Rectal smooth muscle tissue (tissue), 1 donor: ENCODE data around the gene GFI1B.
"Not testable (repeated sequence)": the region's sequence is repeated elsewhere in the genome, so short reads cannot be mapped to it uniquely, and the experiment has no call there.

Source experiments
- H3K27ac ChIP-seq: one replicate; pipeline ENCODE4 v1.7.0; 2013; ENCODE audit warnings: low read depth, low read length, inconsistent platforms
- H3K27me3 ChIP-seq: one replicate; pipeline ENCODE4 v1.7.0; 2013; ENCODE audit warnings: low read length; ENCODE audit not compliant: control insufficient read depth, insufficient read depth
- H3K36me3 ChIP-seq: one replicate; pipeline ENCODE4 v1.7.0; 2013; ENCODE audit warnings: low read length; ENCODE audit not compliant: control insufficient read depth, insufficient read depth
- H3K4me1 ChIP-seq: one replicate; pipeline ENCODE4 v1.7.0; 2013; ENCODE audit warnings: low read length; ENCODE audit not compliant: control insufficient read depth, insufficient read depth
- H3K4me3 ChIP-seq: one replicate; pipeline ENCODE4 v1.7.0; 2013; ENCODE audit warnings: low read length
- H3K9ac ChIP-seq: one replicate; pipeline ENCODE4 v1.7.0; 2013; ENCODE audit warnings: low read length

The GFI1B gene

DNA sequence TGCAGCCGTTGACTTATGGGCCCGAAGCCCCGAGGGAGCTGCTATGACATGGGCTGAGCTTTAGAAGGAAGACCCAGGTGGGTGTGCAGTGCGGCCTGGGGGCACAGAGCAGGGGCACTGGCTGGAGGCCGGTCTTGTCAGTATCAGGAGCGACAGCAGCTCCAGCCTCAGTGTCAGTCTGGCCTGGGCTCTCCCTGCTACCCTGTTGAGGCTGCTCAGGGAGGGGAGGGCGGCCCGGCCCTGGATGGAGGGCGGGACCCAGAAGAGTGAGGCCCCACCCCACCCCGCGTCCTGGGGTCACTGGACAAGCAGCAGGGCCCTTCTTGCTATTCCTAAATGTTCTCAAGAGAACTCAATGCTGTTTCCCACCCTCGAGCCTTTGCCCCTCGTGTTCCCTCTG lies 18.0 kb downstream of the GFI1B start:
- H3K9ac ChIP-seq, result no peak overlapping the region
- H3K4me3 ChIP-seq, result no peak overlapping the region
- H3K36me3 ChIP-seq, result no peaks in the 10 kb centered on the region
- no peaks in the 10 kb centered on the region for H3K4me1 ChIP-seq
- H3K27me3 ChIP-seq, result peaks cover 5% of the 10 kb centered on the region
- H3K27ac ChIP-seq, result no peak overlapping the region

DNA sequence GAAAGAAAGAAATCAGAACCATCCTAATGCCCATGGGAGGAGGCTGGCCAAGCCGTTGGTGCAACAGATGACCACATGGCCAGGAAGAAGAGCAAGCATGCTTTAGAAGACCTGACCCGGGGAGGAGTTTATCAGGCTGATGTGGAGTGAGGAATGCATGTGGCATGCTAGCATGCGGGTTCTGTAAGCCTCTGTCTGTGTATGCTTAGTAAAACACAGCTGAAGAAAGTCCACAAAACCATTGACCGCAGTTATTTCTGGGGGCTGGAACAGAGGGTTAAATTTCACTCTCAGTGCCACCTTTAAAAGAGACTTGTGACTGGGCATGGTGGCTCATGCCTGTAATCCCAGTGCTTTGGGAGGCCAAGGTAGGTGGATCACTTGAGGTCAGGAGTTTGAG lies 19.1 kb downstream of the GFI1B start:
- H3K9ac ChIP-seq, result no peak overlapping the region
- H3K27ac ChIP-seq, result no peak overlapping the region
- no peaks in the 10 kb centered on the region for H3K36me3 ChIP-seq
- H3K27me3 ChIP-seq, result peaks cover 10% of the 10 kb centered on the region
- H3K4me3 ChIP-seq, result no peak overlapping the region
- H3K4me1 ChIP-seq, result no peaks in the 10 kb centered on the region

DNA sequence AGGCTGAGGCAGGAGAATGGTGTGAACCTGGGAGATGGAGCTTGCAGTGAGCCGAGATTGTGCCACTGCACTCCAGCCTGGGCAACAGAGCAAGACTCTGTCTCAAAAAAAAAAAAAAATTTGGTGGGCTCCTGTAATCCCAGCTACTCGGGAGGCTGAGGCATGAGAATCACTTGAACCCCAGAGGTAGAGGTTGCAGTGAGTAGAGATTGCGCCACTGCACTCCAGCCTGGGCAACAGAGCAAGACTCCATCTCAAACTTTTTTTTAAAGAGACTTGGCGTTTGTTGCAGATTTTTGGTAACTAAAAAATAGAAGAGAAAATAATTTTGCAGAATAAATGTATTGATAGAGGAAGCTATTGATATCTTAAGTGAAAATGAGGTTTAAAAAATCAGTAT lies 19.7 kb downstream of the GFI1B start:
- H3K27me3 ChIP-seq, result peaks cover 12% of the 10 kb centered on the region
- not testable (repeated sequence) for H3K9ac ChIP-seq, H3K4me1 ChIP-seq, H3K36me3 ChIP-seq, H3K27ac ChIP-seq, H3K4me3 ChIP-seq

DNA sequence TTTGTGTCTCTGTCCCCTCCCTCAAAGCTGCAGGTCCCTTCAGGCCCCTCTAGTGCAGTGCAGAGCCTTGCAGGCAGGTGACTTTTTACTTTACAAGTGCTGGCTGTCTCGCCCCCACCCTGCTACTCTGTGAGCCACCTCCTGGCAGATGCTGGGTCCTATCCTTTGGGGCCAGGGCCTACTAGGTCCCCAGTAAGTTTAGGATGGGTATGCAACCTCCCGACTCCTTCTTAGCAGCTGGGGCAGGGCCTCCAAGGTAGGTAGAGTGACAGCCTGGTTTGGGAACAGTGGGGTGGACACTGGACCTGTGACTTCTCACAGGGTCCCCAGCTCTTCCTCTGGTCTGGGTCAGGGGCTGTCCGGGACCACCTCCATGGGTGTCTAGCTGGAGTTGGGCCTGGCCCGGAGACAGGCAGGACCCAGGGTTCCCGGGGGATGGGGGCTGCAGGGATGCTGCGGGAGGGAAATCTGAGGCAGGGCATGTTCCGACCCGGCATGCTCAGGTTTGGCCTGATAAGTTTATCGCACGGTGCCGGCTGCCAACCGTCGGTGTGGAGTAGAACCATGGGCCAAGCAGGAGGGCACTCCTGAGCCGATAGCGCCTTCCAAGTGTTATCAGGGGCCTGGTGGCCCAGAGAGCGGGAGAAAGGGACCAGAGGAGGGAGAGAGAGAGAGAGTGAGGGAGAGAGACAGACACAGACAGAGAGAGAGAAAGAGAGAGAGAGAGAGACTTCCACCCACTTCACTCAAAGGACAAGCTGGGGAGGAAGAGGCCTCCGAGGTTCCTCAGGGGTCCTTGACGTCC lies 20.5 kb downstream of the GFI1B start:
- H3K4me1 ChIP-seq, result no peaks in the 10 kb centered on the region
- peaks cover 12% of the 10 kb centered on the region for H3K27me3 ChIP-seq
- H3K4me3 ChIP-seq, result no peak overlapping the region
- H3K9ac ChIP-seq, result no peak overlapping the region
- H3K36me3 ChIP-seq, result no peaks in the 10 kb centered on the region
- H3K27ac ChIP-seq, result no peak overlapping the region

DNA sequence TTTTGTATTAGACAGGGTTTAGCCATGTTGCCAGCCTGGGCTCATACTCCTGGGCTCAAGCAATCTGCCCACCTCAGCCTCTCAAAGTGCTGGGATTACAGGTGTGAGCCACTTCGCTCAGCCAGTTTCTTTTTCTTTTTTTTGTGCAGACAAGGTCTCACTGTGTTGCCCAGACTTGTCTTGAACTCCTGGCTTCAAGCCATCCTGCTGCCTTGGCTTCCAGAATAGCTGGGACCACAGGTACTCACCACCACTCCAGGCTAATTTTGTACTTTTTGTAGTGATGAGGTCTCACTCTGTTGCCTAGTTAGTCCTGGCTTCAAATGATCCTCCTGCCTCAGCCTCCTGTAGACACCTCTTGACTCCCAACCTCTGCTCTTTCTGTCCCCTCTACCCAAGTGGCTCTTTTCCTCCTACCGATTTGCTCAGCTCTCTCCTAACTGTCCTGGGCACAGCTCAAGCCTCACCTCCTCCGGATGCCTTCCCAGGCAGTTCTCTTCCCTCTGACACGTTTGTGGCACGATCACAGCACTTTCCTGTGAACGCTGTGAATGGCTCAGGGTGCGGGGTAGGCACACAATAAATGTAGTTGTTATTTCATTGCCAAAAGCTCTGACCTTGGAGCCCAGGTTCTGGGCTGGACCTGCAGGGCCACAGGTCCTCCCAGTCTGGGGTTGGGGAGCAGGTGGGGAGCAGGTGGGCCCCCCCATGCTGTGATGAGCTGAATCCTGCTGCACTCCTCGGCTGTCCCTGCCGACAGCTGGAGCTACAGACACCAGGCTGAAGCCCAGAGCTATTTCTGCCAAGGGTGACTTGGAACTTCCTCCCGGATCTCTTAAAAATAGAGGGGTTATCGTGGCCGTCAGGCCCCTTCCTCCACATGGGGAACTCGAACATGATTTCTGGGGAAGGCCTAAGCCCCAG lies 23.9 kb downstream of the GFI1B start:
- H3K36me3 ChIP-seq, result no peaks in the 10 kb centered on the region
- H3K9ac ChIP-seq, result no peak overlapping the region
- H3K27me3 ChIP-seq, result peaks cover 10% of the 10 kb centered on the region
- H3K4me3 ChIP-seq, result no peak overlapping the region
- no peaks in the 10 kb centered on the region for H3K4me1 ChIP-seq
- H3K27ac ChIP-seq, result no peak overlapping the region

DNA sequence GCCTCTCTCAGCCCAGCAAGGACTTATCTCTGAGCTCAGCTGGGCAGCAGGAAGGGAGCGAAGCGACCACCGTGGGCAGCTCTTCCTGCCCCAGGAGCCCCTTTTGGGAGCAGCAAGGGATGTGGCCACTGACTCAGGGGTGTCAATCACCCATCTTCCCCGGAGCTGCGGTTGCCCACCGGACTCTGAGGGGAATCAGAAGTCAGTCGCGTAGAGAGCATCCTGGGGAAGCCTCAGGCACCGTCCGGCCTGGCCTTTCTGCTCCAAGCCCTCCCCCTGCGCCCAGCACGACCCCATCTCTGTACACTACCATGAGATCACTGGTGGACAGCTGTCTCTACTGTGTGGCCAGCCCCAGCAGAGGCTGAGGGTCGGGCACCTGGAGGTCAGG lies 24.6 kb downstream of the GFI1B start:
- no peak overlapping the region for H3K27ac ChIP-seq
- H3K27me3 ChIP-seq, result peaks cover 14% of the 10 kb centered on the region
- no peak overlapping the region for H3K9ac ChIP-seq
- H3K36me3 ChIP-seq, result no peaks in the 10 kb centered on the region
- no peaks in the 10 kb centered on the region for H3K4me1 ChIP-seq
- H3K4me3 ChIP-seq, result no peak overlapping the region

DNA sequence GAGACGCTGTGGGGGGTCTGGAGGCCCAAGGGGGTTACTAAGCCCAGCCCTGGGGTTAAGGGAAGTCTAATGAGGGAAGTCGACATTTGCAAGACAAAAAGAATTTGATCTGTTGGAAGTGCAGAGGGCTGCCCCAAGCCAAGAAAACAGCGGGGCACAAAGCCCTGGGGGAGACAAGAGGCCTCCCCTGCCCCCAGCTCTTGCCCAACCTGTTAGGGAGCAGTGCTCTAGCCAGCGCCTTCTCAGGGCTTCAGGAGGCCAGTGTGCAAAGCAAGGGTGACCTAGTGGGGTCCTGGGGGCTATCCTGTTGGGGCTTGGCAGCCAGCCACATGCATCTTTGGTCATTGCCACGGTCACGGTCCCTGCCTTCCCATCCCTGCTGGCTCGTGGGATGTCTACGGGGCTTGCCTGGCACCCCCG lies 25.2 kb downstream of the GFI1B start:
- Histone ChIP-seq H3K27ac (no peak overlapping the region), H3K9ac (no peak overlapping the region), H3K36me3 (no peaks in the 10 kb centered on the region), H3K4me1 (no peaks in the 10 kb centered on the region), H3K27me3 (peaks cover 14% of the 10 kb centered on the region), H3K4me3 (no peak overlapping the region)

DNA sequence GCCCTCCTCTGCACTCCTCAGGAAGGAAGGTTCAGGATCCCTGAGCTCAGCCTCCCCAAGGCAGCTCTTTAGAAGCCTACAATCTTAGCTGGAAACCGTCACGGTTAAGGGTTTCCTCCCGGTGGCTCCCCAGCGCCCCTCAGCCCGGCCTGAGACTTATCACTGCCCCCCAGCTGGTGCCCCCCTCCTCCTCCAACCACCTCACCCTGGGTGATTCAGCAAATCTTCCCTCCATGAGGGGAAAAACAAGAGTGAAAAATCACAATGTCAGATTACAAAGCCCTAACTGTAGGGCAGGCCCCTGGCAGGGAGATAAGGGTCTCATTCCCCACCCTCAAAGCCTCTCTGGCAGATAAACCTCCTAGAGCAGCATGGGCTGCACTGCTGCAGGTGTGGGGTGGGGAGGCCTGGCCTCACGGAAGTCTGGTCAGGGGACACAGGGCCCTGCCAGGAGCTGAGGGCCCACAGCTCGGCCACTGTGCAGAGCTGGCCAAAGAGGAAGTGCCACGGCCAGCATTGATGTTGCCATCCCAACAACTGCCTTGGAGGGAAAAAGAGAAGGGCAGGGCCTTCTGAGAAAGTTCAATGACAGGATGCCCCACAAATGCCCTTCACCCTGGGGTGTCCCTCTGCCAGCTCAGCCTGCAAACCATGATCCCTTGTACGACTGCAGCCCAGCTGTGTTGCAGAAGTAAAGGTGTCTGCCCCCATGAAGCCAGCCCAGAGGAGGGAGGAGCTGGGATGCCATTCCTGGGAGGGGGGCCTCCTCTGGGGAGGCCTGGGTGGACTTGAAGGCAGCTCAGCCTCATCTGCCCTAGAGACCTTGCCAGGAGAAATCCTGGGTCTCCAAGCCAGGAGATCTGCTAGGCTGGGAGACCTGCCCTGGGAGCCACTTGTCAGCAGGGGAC lies 25.9 kb downstream of the GFI1B start:
- H3K27ac ChIP-seq, result no peak overlapping the region
- no peaks in the 10 kb centered on the region for H3K36me3 ChIP-seq
- no peak overlapping the region for H3K9ac ChIP-seq
- H3K27me3 ChIP-seq, result peaks cover 14% of the 10 kb centered on the region
- H3K4me1 ChIP-seq, result no peaks in the 10 kb centered on the region
- H3K4me3 ChIP-seq, result no peak overlapping the region

DNA sequence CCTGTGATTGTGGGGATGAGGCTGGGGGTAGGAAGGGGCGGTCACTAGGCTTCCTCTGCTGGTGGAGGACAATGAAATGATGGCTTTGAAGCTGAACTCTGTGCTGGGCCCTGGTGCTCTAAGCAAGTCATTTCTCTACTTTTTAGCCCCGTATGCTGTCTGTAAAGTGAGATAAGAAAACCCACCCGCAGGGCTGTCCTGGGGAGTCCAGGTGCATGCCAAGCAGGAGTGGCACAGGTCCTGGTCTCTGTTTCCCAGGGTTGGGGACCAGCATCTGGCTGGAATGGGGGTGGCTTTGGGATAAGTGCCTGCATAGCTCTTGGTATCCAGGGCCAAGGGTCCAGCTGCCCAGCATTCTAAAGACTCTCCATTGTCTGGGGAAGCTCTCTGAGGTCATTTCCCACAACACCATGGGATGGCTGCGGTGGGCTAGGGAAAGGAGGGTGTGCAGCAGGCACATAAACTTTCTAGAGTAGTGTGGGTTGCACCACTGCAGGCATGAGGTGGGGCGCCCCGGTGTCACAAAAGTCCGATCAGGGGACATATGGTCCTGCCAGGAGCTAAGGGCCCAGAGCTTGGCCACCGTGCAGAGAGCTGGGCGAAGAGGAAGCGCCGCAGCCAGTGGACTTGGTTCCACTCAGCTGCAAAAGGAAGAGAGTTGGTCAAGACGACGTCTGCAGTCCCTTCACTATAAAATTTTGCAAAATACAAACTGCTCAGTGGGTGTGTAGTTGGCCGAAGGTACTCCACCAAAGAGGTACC lies 26.7 kb downstream of the GFI1B start:
- Histone ChIP-seq H3K36me3 (no peaks in the 10 kb centered on the region), H3K4me3 (no peak overlapping the region), H3K9ac (no peak overlapping the region), H3K27me3 (peaks cover 14% of the 10 kb centered on the region), H3K27ac (no peak overlapping the region), H3K4me1 (no peaks in the 10 kb centered on the region)

DNA sequence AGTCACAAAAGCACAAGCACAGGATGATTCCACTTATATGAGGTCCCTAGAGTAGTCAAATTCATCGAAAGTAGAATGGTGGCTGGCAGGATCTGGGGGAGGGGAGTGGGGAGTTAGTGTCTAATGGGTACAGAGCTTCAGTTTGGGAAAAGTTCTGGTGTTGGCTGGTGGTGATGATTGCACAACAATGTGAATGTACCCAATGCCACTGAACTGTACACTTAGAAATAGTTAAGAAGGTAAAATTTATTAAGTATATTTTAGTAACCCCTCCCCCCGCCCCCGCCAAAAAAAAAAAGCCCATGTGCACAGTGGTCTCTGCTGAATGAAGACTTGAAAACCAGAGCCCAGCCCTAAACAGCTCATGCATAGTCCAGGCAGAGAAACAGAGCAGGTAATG lies 27.5 kb downstream of the GFI1B start:
- Histone ChIP-seq H3K4me1 (no peaks in the 10 kb centered on the region), H3K27ac (no peak overlapping the region), H3K9ac (no peak overlapping the region), H3K36me3 (no peaks in the 10 kb centered on the region), H3K4me3 (no peak overlapping the region), H3K27me3 (peaks cover 13% of the 10 kb centered on the region)

DNA sequence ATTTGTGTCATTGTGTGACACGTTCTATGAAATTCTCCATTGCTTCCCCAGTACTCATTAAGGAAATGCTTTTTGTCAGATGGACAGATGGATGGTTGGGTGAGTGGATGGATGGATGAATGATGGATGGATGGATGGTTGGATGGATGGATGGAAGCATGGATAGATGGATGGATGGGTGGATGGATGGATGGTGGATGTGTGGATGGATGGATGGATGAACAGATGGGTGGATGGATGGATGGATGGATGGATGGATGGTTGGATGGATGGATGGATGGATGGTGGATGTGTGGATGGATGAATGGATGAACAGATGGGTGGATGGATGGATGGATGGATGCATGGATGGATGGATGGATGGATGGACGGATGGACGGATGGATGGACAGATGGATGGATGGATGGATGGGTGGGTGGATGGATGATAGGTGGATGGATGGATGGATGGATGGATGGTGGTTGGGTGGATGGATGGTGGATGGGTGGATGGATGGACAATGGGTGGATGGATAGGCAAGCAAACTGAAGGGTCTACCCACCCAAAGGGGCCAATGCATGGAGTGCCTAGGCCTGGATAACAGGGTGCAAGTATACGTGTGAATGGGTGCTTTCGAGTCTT lies 28.3 kb downstream of the GFI1B start:
- Histone ChIP-seq H3K4me3 (no peak overlapping the region), H3K4me1 (no peaks in the 10 kb centered on the region), H3K27me3 (peaks cover 12% of the 10 kb centered on the region), H3K9ac (no peak overlapping the region), H3K27ac (no peak overlapping the region), H3K36me3 (no peaks in the 10 kb centered on the region)
